Renal cortex interstitium (tissue), 15 donors: Measurements from ENCODE around the gene EMP2. TPM values are rescaled to one million over a fixed set of nuclear protein-coding genes. Genes with fewer than 3 reads are reported as not detected.
A peak's percentile ranks its signal among the peaks of the same experiment; 100 is the strongest.
"Not testable (repeated sequence)": the region's sequence is repeated elsewhere in the genome, so short reads cannot be mapped to it uniquely, and the experiment has no call there.

Source experiments
- DNase-seq, 11 donors: peaks; one replicate each; pipeline ENCODE4 v3.0.0-alpha.2; 2013; ENCODE audit warnings: low read depth in 9 of 11, low spot score in 4 of 11; ENCODE audit errors: extremely low read depth in 1 of 11
- long read RNA-seq, 16 experiments: transcript quantifications; one replicate each; lab custom pipeline, GENCODE V29; 2026
- polyA plus RNA-seq, 3 donors: library from polyadenylated mRNA; unstranded; fragments of 120-200 nt; gene quantifications; one replicate each; pipeline ENCODE4 v1.2.1, GENCODE V29; 2013; ENCODE audit not compliant: insufficient read length in 3 of 3

Gene EMP2, protein sequence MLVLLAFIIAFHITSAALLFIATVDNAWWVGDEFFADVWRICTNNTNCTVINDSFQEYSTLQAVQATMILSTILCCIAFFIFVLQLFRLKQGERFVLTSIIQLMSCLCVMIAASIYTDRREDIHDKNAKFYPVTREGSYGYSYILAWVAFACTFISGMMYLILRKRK
- polyA plus RNA-seq, result 10 to 100 TPM; 20.7 to 25.8 (median 22.7) TPM
- long read RNA-seq, donor 1, full-length matches to known transcripts, result 11 of 11 reads
- long read RNA-seq, donor 1, partial matches to known transcripts, result 0 of 11 reads
- long read RNA-seq, donor 1, other reads (novel, unspliced or antisense), result 0 of 11 reads
- long read RNA-seq, donor 2, full-length matches to known transcripts, result 11 of 11 reads
- long read RNA-seq, donor 2, partial matches to known transcripts, result 0 of 11 reads
- long read RNA-seq, donor 2, other reads (novel, unspliced or antisense), result 0 of 11 reads
- long read RNA-seq, donor 3, full-length matches to known transcripts, result 19 of 19 reads
- long read RNA-seq, donor 3, partial matches to known transcripts, result 0 of 19 reads
- long read RNA-seq, donor 3, other reads (novel, unspliced or antisense), result 0 of 19 reads
- long read RNA-seq, donor 4, full-length matches to known transcripts, result 4 of 4 reads
- long read RNA-seq, donor 4, partial matches to known transcripts, result 0 of 4 reads
- long read RNA-seq, donor 4, other reads (novel, unspliced or antisense), result 0 of 4 reads
- long read RNA-seq, donor 5, result 0 reads
- long read RNA-seq, donor 6, full-length matches to known transcripts, result 13 of 13 reads
- long read RNA-seq, donor 6, partial matches to known transcripts, result 0 of 13 reads
- long read RNA-seq, donor 6, other reads (novel, unspliced or antisense), result 0 of 13 reads
- long read RNA-seq, donor 7, full-length matches to known transcripts, result 10 of 10 reads
- long read RNA-seq, donor 7, partial matches to known transcripts, result 0 of 10 reads
- long read RNA-seq, donor 7, other reads (novel, unspliced or antisense), result 0 of 10 reads
- long read RNA-seq, donor 8, result 0 reads
- long read RNA-seq, donor 9, full-length matches to known transcripts, result 9 of 9 reads
- long read RNA-seq, donor 9, partial matches to known transcripts, result 0 of 9 reads
- long read RNA-seq, donor 9, other reads (novel, unspliced or antisense), result 0 of 9 reads
- long read RNA-seq, donor 10, full-length matches to known transcripts, result 15 of 15 reads
- long read RNA-seq, donor 10, partial matches to known transcripts, result 0 of 15 reads
- long read RNA-seq, donor 10, other reads (novel, unspliced or antisense), result 0 of 15 reads
- long read RNA-seq, donor 11, full-length matches to known transcripts, result 8 of 8 reads
- long read RNA-seq, donor 11, partial matches to known transcripts, result 0 of 8 reads
- long read RNA-seq, donor 11, other reads (novel, unspliced or antisense), result 0 of 8 reads
- long read RNA-seq, donor 12, full-length matches to known transcripts, result 4 of 4 reads
- long read RNA-seq, donor 12, partial matches to known transcripts, result 0 of 4 reads
- long read RNA-seq, donor 12, other reads (novel, unspliced or antisense), result 0 of 4 reads
- long read RNA-seq, donor 13, result 0 reads
- long read RNA-seq, donor 14, full-length matches to known transcripts, result 8 of 8 reads
- long read RNA-seq, donor 14, partial matches to known transcripts, result 0 of 8 reads
- long read RNA-seq, donor 14, other reads (novel, unspliced or antisense), result 0 of 8 reads
- long read RNA-seq, donor 15, full-length matches to known transcripts, result 10 of 10 reads
- long read RNA-seq, donor 15, partial matches to known transcripts, result 0 of 10 reads
- long read RNA-seq, donor 15, other reads (novel, unspliced or antisense), result 0 of 10 reads
- long read RNA-seq, donor 16, full-length matches to known transcripts, result 34 of 34 reads
- long read RNA-seq, donor 16, partial matches to known transcripts, result 0 of 34 reads
- long read RNA-seq, donor 16, other reads (novel, unspliced or antisense), result 0 of 34 reads

DNA sequence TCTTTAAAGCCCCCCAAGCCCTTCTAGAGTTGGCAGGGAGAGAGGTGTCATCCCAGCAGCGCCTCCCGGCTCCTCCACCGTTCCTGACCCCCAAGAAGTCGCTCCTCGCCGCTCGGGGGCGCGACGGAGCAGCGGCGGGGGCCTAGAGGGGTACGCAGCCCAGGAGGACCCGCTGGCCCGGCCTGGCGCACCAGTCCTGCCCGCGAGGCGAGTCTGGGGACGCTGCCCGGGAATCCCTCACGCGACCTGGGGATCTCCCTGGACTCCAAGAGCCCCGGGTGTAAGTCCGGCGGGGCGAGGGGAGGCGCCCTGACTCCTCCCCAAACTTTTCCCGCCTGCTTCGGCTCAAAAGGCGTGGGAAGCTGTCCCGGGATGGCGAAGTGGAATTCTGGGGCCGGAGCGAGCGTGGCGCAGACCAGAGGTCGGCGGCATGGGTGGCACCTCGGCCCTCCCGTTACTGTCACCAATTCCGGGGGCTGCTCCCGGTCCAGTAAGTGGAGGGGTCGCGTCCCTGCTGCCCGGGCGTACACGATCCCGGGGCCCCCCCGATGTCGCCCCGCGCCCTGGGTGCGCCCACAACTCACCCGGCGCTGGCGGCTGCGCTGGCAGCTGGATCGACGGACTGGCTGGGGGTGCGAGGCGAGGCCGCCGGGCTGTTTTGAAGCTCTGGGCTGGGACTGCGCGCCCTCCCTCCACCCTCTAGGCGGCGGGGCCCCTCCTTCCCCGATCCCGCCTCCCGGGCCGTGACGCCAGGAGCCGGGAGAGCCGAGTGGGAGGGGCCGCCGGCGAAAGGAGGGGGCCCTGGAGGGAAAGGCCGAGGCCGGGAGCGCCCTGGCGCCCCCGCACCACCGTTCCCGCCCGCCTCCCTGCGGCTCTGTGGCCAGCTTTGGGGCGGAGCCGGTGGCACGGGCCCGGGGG, at the start of gene EMP2:
TSS of gene EMP2 (minus strand) at position 634 of the 918 bp plus-strand sequence. CDS start 32,981 bp downstream, outside the sequence.
- DNase-seq, result peak in 9 of 11 donors; percentile 35 to 74 (median 64)

GRCh38 chr16:10629592-10629963, 49.2 kb upstream of the EMP2 start:
- DNase-seq, result no peak

DNA sequence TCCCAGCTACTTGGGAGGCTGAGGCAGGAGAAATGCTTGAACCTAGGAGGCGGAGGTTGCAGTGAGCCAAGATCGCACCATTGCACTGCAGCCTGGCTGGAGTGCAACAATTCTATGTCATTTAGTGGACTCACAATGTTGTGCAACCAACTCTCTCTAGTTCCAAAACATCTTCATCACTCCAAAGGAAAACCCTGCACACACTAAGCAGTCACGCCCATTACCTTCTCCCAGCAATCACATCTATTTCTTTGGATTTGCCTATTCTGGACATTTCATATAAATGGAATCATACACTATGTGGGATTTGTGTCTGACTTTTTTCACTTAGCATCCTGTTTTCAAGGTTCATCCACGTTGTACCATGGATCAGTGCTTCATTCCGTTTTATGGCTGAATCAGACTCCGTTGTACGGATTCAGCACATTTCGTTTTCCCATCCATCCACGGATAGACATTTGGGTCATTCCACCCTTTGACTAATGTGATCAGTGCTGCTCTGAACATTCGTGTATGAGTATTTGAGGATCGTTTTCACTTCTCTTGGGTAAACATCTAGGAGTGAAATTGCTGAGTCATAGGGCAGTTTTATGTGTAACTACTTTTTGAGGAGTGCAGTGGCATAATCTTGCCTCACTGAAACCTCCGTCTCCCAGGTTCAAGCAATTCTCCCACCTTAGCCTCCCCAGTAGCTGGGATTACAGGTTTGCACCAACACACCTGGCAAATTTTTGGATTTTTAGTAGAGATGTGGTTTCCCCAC, 45.4 kb upstream of the EMP2 start:
- no peak for DNase-seq

- DNase-seq, result no peak
Measured at GRCh38 chr16:10624527-10624926, 44.1 kb upstream of the EMP2 start.

DNA sequence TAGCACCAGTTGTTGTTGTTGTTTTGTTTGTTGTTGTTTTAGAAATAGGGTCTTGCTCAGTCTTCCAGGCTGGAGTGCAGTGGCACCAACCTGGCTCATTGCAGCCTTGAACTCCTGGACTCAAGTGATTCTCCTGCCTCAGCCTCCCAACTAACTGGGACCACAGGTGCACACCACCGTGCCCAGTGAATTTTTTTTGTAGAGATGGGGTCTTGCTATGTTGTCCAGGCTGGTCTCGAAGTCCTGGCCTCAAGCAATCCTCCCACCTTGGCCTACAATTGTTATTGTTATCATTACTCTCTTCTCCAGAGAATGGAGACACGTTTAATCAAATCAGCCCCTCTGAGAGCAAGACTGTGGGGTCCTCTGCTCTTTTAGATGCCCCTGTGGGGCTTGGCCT, 42.7 kb upstream of the EMP2 start:
- no peak for DNase-seq

DNA sequence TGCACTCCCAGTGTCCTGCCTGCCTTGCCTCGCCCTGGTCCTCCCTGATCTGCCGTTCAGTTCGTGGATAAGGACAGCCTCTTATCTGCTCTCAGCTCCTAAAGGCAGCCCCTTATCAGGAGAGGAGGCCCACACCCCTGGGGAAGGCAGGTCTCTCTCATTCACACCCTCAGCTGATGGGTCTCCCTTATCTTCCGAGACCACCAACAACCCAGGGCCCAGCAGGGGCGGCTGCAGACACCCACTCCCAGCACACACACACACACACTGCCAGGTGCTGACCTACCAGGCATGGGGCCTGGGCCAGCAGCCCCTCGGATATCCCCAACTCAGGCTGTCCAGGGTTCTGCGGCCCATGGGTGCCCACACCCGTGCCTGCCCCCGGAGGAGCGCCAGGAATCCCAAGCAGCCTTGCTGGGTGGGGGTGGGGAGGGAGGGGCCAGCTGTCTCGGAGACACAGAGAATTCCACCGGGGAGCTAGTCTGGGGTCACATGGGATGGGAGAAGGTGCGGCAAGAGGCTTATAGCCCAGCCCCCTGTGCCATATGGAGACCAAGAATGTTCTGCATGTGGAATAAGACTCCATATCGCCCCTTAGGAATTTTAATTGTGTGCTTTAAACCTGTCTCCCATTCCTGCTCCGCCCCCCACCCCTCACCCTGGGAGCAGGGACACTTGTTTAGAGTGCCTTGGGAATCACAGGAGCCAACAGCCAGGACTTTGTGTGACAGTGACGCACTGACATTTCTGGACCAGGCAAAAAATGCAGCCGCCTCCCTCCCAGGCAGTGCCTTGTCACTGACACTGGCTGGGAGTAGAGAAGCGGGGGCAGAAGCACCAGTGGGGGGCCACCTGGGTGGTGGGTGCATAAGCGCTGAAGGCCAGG, 41.9 kb upstream of the EMP2 start:
- no peak for DNase-seq

DNA sequence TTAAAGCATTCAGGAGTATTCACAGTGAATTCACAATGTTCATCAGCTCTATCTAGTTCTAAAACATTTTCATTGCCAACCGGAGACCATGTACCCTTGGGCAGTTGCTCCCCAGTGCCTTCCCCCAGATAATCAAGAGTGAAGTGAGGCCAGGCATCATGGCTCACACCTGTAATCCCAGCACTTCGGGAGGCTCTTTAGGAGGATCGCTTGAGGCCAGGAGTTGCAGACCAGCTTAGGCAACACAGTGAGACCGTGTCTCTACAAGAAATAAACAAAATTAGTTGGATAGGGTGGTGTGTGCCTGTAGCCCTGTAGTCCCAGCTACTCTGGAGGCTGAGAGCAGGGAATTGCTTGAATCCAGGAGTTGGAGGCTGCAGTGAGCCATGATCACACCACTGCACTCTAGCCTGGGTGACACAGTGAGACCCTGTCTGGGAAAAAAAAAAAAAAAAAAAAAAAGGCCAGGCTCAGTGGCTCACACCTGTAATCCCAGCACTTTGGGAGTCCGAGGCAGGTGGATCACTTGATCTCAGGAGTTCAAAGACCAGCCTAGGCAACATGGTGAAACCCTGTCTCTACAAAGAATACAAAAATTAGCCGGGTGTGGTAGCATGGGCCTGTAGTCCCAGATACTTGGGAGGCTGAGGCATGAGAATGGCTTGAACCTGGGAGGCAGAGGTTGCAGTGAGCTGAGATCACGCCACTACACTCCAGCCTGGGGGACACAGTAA, 41.0 kb upstream of the EMP2 start:
- not testable (repeated sequence) for DNase-seq

- DNase-seq, result no peak
Measured at GRCh38 chr16:10620120-10620519, 39.7 kb upstream of the EMP2 start.

- DNase-seq, result peak in 3 of 11 donors; percentile 16 to 59 (median 28)
Measured at GRCh38 chr16:10619271-10619849, 39.0 kb upstream of the EMP2 start.

DNA sequence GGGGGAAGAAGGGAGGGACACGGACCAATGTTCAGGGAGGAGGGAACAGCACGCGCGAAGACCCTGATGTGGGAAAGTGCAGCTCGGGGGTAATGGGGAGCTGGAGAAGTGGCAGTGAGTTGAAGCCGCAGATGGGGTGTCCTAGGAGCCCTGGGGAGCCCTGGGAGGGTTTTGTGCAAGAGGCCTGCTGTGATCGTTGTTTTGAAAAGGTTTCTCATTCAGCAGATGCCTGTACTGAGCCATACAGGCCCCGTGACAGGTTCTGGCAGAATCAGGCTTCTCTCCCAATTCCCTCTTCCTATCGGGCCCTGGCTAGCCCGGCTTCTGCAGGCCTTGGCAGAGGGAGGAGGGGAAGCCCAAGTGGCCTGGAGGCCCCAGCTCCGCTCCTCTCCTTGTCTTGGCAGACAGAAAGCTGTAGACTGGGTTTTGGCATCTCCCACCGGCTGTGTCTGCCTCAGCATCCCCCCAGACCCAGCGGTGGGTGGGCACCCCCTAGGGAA, 38.4 kb upstream of the EMP2 start:
- no peak for DNase-seq

- DNase-seq, result no peak
Measured at GRCh38 chr16:10617662-10618420, 37.4 kb upstream of the EMP2 start.

DNA sequence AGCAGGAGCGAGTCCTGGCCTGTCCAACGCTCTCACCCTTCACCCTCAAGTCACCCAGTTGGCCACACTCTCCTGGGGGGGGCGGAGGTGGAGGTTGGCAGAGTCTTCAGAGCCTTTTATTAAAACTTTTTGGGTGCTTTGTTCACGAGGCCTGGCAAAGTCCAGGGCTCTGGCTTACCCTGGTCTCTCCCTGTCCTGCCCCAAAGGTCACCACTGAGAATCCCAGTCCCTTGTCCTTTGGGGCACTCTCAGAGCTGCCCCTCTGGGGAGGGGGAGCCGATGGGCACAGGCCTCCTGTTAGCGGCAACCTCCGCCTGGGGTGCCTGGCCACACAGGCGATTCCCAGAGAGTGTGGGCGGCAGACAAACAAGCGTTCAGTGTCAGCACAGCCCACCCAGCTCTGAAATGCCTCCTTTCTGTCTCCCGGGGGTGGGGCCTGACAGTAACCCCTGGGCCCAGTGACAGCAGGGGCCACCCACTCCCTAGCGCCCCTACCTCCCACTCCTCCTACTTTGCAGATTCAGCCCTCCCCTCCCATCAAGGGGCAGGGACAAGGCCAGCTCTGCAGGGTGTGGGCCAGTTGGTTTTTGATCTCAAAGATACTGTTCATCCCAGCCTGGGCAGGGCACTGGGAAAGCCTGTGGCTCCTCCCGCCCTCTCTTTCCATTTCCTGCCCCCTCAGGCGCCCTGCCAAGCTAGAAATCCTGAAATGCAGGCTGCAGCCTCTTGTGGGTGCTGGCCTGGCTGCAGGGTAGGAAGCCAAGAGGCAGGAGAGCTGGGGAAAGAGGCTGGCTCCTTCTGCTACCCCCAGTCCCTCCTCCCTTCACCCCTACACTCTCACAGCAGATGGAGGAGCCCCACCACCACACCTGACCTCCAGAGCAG, 36.6 kb upstream of the EMP2 start:
- DNase-seq, result peak in 3 of 11 donors; percentile 23 to 41 (median 35)
